Uterus (tissue), 2 donors: ENCODE data around the gene HHIPL1.
A peak's percentile ranks its signal among the peaks of the same experiment; 100 is the strongest.

Source experiments
- POLR2A ChIP-seq, 2 donors: fragments of 450-650 bp; IDR thresholded peaks; one replicate each; pipeline ENCODE4 v1.6.1; 2016; ENCODE audit warnings: antibody characterized with exemption in 2 of 2, mild to moderate bottlenecking in 1 of 2, moderate library complexity in 1 of 2
- TF ChIP-seq, protein P1 (sequence below), 4 experiments: fragments of 200-600 bp in 2 of 4; fragments of 450-650 bp in 2 of 4; sonication (generic) in 2 of 4; IDR thresholded peaks; one replicate each; pipeline ENCODE4 v1.5.1; 2016 to 2019; ENCODE audit warnings: antibody characterized with exemption in 4 of 4, mild to moderate bottlenecking in 2 of 4, moderate library complexity in 1 of 4

DNA sequence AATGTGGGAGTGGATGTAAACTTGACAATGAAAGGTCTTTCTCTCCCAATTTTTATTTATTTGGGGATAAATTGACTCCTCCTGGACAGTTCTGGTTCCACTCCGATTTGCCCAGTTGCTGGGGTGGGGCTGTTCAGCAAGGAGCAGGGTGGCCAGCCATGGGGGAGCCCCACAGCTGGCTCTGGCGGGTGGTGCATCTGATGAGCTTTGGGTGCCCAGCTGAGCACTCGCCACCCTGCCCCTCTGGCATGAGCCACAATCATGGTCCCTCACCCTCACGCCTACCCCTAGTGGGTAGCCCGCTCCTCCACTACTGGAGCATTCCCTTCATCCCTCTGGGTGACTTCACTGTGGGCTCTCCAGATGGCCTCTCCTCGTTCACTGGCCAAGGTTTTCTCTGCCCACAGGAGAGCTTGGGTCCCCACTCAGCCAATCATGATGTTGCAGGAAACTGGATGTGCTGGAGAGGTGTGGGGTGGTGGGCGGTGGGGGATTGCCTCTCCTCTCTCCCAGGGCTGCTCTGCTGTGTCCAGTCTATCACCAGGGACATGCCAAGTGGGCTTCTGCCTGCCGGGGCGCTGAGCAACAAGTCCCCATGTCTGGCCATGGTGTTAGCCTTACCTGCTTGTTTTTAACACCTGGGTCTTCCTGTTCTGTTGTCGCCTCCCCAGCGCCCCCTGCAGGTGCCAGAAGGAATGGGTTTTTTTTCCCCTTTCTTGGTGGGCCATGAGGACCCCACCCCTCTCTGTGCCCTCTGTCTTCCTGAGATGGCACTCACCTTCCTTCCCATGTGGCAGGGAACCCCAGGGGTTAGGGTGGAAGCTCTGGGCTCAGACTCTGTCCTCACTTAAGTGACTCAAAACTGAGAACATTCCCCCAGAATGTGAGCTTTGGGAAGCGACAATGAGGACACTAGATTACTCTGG lies 42.6 kb downstream of the HHIPL1 start:
- TF ChIP-seq, protein P1, sequence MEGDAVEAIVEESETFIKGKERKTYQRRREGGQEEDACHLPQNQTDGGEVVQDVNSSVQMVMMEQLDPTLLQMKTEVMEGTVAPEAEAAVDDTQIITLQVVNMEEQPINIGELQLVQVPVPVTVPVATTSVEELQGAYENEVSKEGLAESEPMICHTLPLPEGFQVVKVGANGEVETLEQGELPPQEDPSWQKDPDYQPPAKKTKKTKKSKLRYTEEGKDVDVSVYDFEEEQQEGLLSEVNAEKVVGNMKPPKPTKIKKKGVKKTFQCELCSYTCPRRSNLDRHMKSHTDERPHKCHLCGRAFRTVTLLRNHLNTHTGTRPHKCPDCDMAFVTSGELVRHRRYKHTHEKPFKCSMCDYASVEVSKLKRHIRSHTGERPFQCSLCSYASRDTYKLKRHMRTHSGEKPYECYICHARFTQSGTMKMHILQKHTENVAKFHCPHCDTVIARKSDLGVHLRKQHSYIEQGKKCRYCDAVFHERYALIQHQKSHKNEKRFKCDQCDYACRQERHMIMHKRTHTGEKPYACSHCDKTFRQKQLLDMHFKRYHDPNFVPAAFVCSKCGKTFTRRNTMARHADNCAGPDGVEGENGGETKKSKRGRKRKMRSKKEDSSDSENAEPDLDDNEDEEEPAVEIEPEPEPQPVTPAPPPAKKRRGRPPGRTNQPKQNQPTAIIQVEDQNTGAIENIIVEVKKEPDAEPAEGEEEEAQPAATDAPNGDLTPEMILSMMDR (IDR thresholded peaks at IDR 0.05): peak in 2 of 4 experiments; percentile 20 to 44
- no peak for TF ChIP-seq POLR2A (IDR thresholded peaks at IDR 0.05)
